Endothelial cell of umbilical vein (primary cell): ENCODE data around the gene SLC35G1. TPM values are rescaled to one million over a fixed set of nuclear protein-coding genes. Genes with fewer than 3 reads are reported as not detected.

Source experiments
- BruUV-seq: library from RNA; stranded (reverse); fragments of 400-500 nt; replicated peaks from 2 replicates; lab custom pipeline; 2021; lab: Mats Ljungman, UMichigan
- CTCF ChIA-PET: fragments of 300-600, 350-600 bp; sonication (Branson Sonifier 250); formaldehyde crosslinking; loops from one replicate; lab custom pipeline; 2021; ENCODE audit warnings: antibody characterized with exemption, inconsistent platforms; lab: Charles Lee
- POLR2A ChIA-PET: fragments of 300-600, 350-600 bp; sonication (Branson Sonifier 250); formaldehyde crosslinking; loops from one replicate; lab custom pipeline; 2021; ENCODE audit warnings: antibody characterized with exemption, inconsistent platforms; lab: Charles Lee
- DNase-seq: peaks from one replicate; pipeline ENCODE4 v3.0.0-alpha.2; 2011; ENCODE audit warnings: low read depth, low spot score
- FAIRE-seq: peaks from 2 replicates; lab custom pipeline; 2011; peaks lifted over from hg19 to GRCh38; lab: Jason Lieb, UNC
- H2AFZ ChIP-seq: 2 replicates; pipeline ENCODE4 v1.6.0; 2012; ENCODE audit warnings: low read depth, low read length, control low read depth, inconsistent platforms
- H3K27ac ChIP-seq: 2 replicates; pipeline ENCODE4 v1.5.1; 2011; ENCODE audit warnings: low read depth, mild to moderate bottlenecking, control low read depth, low read length, moderate library complexity; ENCODE audit not compliant: insufficient read depth
- H3K27me3 ChIP-seq, 2 experiments: 2 replicates each; pipeline versions ENCODE4 v1.6.0 to v1.6.1; 2011; ENCODE audit warnings: low read length in 2 of 2, mixed read lengths in 1 of 2; ENCODE audit not compliant: control insufficient read depth in 2 of 2, insufficient read depth in 2 of 2
- H3K36me3 ChIP-seq, 2 experiments: 2 replicates in 1 of 2; 3 replicates in 1 of 2; pipeline ENCODE4 v1.5.1; 2011; ENCODE audit warnings: low read length in 2 of 2, mild to moderate bottlenecking in 1 of 2, moderate library complexity in 1 of 2; ENCODE audit not compliant: control insufficient read depth in 2 of 2, insufficient read depth in 2 of 2; ENCODE audit errors: extremely low read depth in 1 of 2
- H3K4me1 ChIP-seq: 3 replicates; pipeline ENCODE4 v1.5.1; 2011; ENCODE audit warnings: mild to moderate bottlenecking, low read length; ENCODE audit not compliant: control insufficient read depth, insufficient read depth; ENCODE audit errors: extremely low read depth
- H3K4me2 ChIP-seq: 2 replicates; pipeline ENCODE4 v1.6.1; 2011; ENCODE audit warnings: low read length, control low read depth, mixed read lengths; ENCODE audit not compliant: insufficient read depth
- H3K4me3 ChIP-seq, 3 experiments: fragments of 200-600 bp in 1 of 3; sonication (generic), shearing (Covaris generic) in 1 of 3; replicated peaks in 1 of 3; 2 replicates each; pipeline ENCODE4 v1.5.1; 2011 to 2016; ENCODE audit warnings: control low read depth in 3 of 3, low read length in 3 of 3, mild to moderate bottlenecking in 2 of 3, inconsistent platforms in 1 of 3, low read depth in 1 of 3, moderate library complexity in 1 of 3; ENCODE audit not compliant: insufficient read depth in 1 of 3
- H3K79me2 ChIP-seq: 2 replicates; pipeline ENCODE4 v1.6.0; 2012; ENCODE audit warnings: low read length, inconsistent platforms; ENCODE audit not compliant: control insufficient read depth, insufficient read depth
- H3K9ac ChIP-seq: replicated peaks from 2 replicates; pipeline ENCODE3; 2011; ENCODE audit warnings: low read length, control low read depth; ENCODE audit not compliant: insufficient read depth; ENCODE audit errors: extremely low read depth
- H3K9me1 ChIP-seq: replicated peaks from 3 replicates; pipeline ENCODE4 v1.6.0; 2011; ENCODE audit warnings: mild to moderate bottlenecking, low read length; ENCODE audit not compliant: control insufficient read depth, insufficient read depth; ENCODE audit errors: extremely low read depth
- H3K9me3 ChIP-seq: replicated peaks from 2 replicates; pipeline ENCODE4 v1.5.1; 2012; ENCODE audit warnings: low read length, inconsistent platforms; ENCODE audit not compliant: control insufficient read depth, insufficient read depth
- H4K20me1 ChIP-seq: replicated peaks from 2 replicates; pipeline ENCODE3; 2011; ENCODE audit warnings: mild to moderate bottlenecking, low read length; ENCODE audit not compliant: control insufficient read depth, insufficient read depth; ENCODE audit errors: extremely low read depth
- CTCF ChIP-seq, 2 donors: IDR thresholded peaks; 1 replicate in 1 of 2; 2 replicates in 1 of 2; pipeline ENCODE4 v1.5.1; 2011; ENCODE audit warnings: low read length in 2 of 2, mild to moderate bottlenecking in 2 of 2, moderate library complexity in 2 of 2, control low read depth in 1 of 2, inconsistent platforms in 1 of 2, low read depth in 1 of 2; ENCODE audit not compliant: insufficient read depth in 1 of 2; ENCODE audit errors: extremely low read depth in 1 of 2
- EZH2 ChIP-seq: IDR thresholded peaks from 2 replicates; pipeline ENCODE4 v1.6.1; 2012; ENCODE audit warnings: borderline replicate concordance, low read depth, mild to moderate bottlenecking, moderate library complexity, low read length, inconsistent platforms; ENCODE audit not compliant: severe bottlenecking
- FOS ChIP-seq: IDR thresholded peaks from 2 replicates; pipeline ENCODE4 v1.6.1; 2011; ENCODE audit warnings: mild to moderate bottlenecking, low read length, moderate library complexity, borderline replicate concordance; ENCODE audit not compliant: insufficient read depth
- GATA2 ChIP-seq: IDR thresholded peaks from 2 replicates; pipeline ENCODE4 v1.7.0; 2011; ENCODE audit warnings: low read depth, mild to moderate bottlenecking, moderate library complexity, mixed read lengths, low read length; ENCODE audit not compliant: insufficient read length, insufficient read depth
- JUN ChIP-seq: IDR thresholded peaks from 2 replicates; pipeline ENCODE4 v1.6.1; 2011; ENCODE audit warnings: borderline replicate concordance, low read depth; ENCODE audit not compliant: insufficient read length, insufficient read depth
- MAX ChIP-seq: IDR thresholded peaks from 2 replicates; pipeline ENCODE4 v1.6.1; 2011; ENCODE audit not compliant: insufficient read depth, insufficient read length
- MYC ChIP-seq: IDR thresholded peaks from one replicate; pipeline ENCODE4 v1.6.1; 2011; ENCODE audit warnings: mild to moderate bottlenecking, low read depth, low read length
- POLR2A ChIP-seq: IDR thresholded peaks from 2 replicates; pipeline ENCODE4 v1.6.1; 2012; ENCODE audit warnings: low read depth, mild to moderate bottlenecking, control low read depth, low read length
- POLR2AphosphoS5 ChIP-seq: IDR thresholded peaks from 2 replicates; pipeline ENCODE4 v1.6.1; 2012; ENCODE audit warnings: low read depth, mild to moderate bottlenecking, control low read depth, low read length, moderate library complexity; ENCODE audit not compliant: insufficient read depth
- dilution Hi-C: fragments of 300-500 bp; cut with MboI; formaldehyde crosslinking; loops from one replicate; pipeline ENCODE4 v1.15.0; 2019; ENCODE audit warnings: low sequenced_read_pairs; ENCODE audit not compliant: extremely low pct_ligation_motif_present
- intact Hi-C: fragments of 100-400 bp; cut with micrococcal nuclease; formaldehyde crosslinking; loops from one replicate; pipeline ENCODE4 v1.10.0; 2022
- polyA plus RNA-seq, 4 experiments: library from polyadenylated mRNA; depleted of rRNA in 3 of 4; stranded (reverse) in 3 of 4; unstranded in 1 of 4; fragments of >200 nt; gene quantifications; 2 replicates each; pipeline versions ENCODE4 v1.2.1 to v1.2.3, GENCODE V29; 2011 to 2012; ENCODE audit warnings: missing spikeins in 1 of 4
- total RNA-seq: library from RNA; stranded (reverse); gene quantifications from 2 replicates; pipeline ENCODE4 v1.2.3, GENCODE V29; 2021

The SLC35G1 gene
- total and polyA plus RNA-seq, 2 donors (not counting 3 experiments of a cell fraction or from before 2014, with no cell fraction given), result 2.5 to 4.1 TPM

- H3K27me3 ChIP-seq, result peaks cover 4% of the 10 kb centered on the region in 2 experiments
- no peaks in the 10 kb centered on the region for H3K36me3 ChIP-seq
- DNase-seq (no peak), FAIRE-seq (no peak)
- no peaks in the 10 kb centered on the region for H4K20me1 ChIP-seq
- H3K9ac ChIP-seq, result no peak overlapping the region
- no peak overlapping the region for H3K27ac ChIP-seq
- ChIA-PET CTCF (no interaction called here), POLR2A (no interaction called here)
- intact Hi-C loops (no loop called here), dilution Hi-C loops (no loop called here)
- H3K4me1 ChIP-seq, result peaks cover 7% of the 10 kb centered on the region
- no peaks in the 10 kb centered on the region for H3K9me3 ChIP-seq
- no peaks in the 10 kb centered on the region for H3K79me2 ChIP-seq
- no TSS peak for BruUV-seq
- no peak overlapping the region for H3K4me2 ChIP-seq
- no peaks in the 10 kb centered on the region for H3K9me1 ChIP-seq
- no peak overlapping the region for H3K4me3 ChIP-seq
- TF ChIP-seq FOS (no peak), POLR2A (no peak), EZH2 (no peak), MYC (no peak), JUN (no peak), GATA2 (no peak), MAX (no peak), POLR2AphosphoS5 (no peak), CTCF (IDR thresholded peaks at IDR 0.05; ENCODE audit: extremely low read depth in 1 of 2, insufficient read depth in 1 of 2, low read depth in 1 of 2, low read length in 2 of 2) (no peak)
- H2AFZ ChIP-seq, result no peak overlapping the region
These were observed 43.5 kb upstream of the SLC35G1 start for GRCh38 chr10:93850031-93851015.
